Mesothelial cell of epicardium (in vitro differentiated cells): ENCODE measurements around the gene KDM4C. TPM values are rescaled to one million over a fixed set of nuclear protein-coding genes. Genes with fewer than 3 reads are reported as not detected.

Experiments
- DNase-seq, 2 experiments: peaks; one replicate each; pipeline ENCODE4 v3.0.0; 2021; ENCODE audit warnings: low spot score in 2 of 2; ENCODE audit not compliant: unreplicated experiment in 2 of 2
- H3K27ac Mint-ChIP-seq: 2 replicates; pipeline ENCODE4 v1.8.0; 2021; ENCODE audit warnings: mixed read lengths
- H3K27me3 Mint-ChIP-seq: 2 replicates; pipeline ENCODE4 v1.8.0; 2021; ENCODE audit warnings: low read depth, mixed read lengths
- H3K36me3 Mint-ChIP-seq: 2 replicates; pipeline ENCODE4 v1.8.0; 2021; ENCODE audit warnings: mixed read lengths
- H3K4me1 Mint-ChIP-seq: 2 replicates; pipeline ENCODE4 v1.8.0; 2021; ENCODE audit warnings: mixed read lengths
- H3K4me3 Mint-ChIP-seq: 2 replicates; pipeline ENCODE4 v1.8.0; 2021; ENCODE audit warnings: mild to moderate bottlenecking, moderate library complexity, mixed read lengths
- H3K9me3 Mint-ChIP-seq: 2 replicates; pipeline ENCODE4 v1.8.0; 2021; ENCODE audit warnings: mixed read lengths
- total RNA-seq: library from RNA; stranded (reverse); gene quantifications from 3 replicates; pipeline ENCODE4 v1.2.1, GENCODE V29; 2021
- TF ChIP-seq, protein P1 (sequence below): fragments of 200-600 bp; sonication (generic); IDR thresholded peaks from one replicate; pipeline ENCODE4 v1.5.0; 2021; ENCODE audit warnings: antibody characterized with exemption; ENCODE audit not compliant: unreplicated experiment

The KDM4C gene
- total RNA-seq, 1 donor from 2014 or later, result 25.4 TPM

DNA sequence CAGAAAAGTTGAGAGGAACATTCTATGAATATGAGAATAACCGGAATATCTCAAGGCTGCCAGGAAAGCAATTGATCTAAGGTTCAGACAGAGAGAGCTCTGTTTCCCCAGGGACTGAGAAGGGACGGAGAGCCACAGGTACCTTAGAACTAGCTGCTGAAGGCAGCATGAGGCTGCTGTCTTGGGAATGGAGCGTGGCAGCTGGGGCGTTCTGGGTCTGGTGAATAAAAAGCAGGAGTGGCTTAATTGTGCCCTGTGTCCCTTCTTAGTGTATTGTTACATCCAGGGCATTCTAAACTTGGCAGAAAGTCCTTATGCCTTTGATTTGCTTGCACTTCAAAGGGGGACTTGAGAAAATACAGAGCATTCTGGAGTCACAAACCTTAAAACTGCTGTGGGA, 434.5 kb downstream of the KDM4C start:
- Mint-ChIP-seq H3K36me3 (peaks cover 8% of the 10 kb centered on the region), H3K27ac (no peak overlapping the region), H3K9me3 (peaks cover 25% of the 10 kb centered on the region), H3K4me3 (no peak overlapping the region), H3K4me1 (no peaks in the 10 kb centered on the region), H3K27me3 (peaks cover 10% of the 10 kb centered on the region)
- no peak for DNase-seq
- TF ChIP-seq, protein P1, sequence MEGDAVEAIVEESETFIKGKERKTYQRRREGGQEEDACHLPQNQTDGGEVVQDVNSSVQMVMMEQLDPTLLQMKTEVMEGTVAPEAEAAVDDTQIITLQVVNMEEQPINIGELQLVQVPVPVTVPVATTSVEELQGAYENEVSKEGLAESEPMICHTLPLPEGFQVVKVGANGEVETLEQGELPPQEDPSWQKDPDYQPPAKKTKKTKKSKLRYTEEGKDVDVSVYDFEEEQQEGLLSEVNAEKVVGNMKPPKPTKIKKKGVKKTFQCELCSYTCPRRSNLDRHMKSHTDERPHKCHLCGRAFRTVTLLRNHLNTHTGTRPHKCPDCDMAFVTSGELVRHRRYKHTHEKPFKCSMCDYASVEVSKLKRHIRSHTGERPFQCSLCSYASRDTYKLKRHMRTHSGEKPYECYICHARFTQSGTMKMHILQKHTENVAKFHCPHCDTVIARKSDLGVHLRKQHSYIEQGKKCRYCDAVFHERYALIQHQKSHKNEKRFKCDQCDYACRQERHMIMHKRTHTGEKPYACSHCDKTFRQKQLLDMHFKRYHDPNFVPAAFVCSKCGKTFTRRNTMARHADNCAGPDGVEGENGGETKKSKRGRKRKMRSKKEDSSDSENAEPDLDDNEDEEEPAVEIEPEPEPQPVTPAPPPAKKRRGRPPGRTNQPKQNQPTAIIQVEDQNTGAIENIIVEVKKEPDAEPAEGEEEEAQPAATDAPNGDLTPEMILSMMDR, result no peak

DNA sequence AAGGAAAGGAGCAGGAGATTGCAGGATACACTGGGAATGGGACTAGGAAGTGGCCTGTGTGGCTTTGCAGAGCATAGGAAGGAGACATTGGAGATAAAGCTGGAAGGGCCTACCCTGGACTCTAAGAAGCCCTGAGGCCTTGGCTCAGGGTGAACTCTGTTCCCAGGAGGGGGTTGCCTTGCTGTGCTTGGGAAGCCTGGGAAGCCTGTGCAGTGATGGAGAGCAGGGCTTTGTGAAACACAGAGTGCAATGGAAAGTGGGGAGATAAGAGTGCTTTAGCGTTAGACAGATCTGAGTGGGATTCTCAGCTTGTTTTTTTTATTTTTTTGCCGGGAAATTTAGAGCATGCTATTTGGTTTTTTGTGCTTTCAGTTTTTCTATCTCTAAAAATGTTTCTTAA, 437.8 kb downstream of the KDM4C start:
- peaks cover 10% of the 10 kb centered on the region for H3K9me3 Mint-ChIP-seq
- no peak for DNase-seq
- H3K4me3 Mint-ChIP-seq, result no peak overlapping the region
- H3K27me3 Mint-ChIP-seq, result peaks cover 10% of the 10 kb centered on the region
- TF ChIP-seq, protein P1, result no peak
- no peaks in the 10 kb centered on the region for H3K4me1 Mint-ChIP-seq
- H3K27ac Mint-ChIP-seq, result no peak overlapping the region
- H3K36me3 Mint-ChIP-seq, result peaks cover 3% of the 10 kb centered on the region

DNA sequence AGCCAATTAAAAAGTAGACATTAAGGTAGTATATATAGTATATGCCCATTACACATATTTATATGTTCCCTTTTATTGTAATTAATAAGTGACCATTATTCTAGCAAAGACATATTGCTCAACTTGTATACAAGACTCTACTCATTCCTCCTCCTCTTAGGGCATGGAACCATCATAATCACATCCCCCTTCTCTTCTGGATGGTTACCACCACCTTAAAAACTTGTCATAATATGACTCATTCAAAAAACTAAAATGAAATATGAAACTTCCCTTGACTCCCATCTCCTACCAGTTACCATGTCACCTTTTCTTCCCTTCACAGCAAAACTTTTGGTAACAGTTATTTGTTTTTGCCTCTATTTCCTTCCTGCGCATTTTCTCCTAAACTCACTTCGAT, 438.7 kb downstream of the KDM4C start:
- DNase-seq, result no peak
- H3K36me3 Mint-ChIP-seq, result no peaks in the 10 kb centered on the region
- TF ChIP-seq, protein P1, result no peak
- H3K27ac Mint-ChIP-seq, result no peak overlapping the region
- peaks cover 11% of the 10 kb centered on the region for H3K27me3 Mint-ChIP-seq
- H3K9me3 Mint-ChIP-seq, result peaks cover 4% of the 10 kb centered on the region
- H3K4me1 Mint-ChIP-seq, result no peaks in the 10 kb centered on the region
- no peak overlapping the region for H3K4me3 Mint-ChIP-seq

DNA sequence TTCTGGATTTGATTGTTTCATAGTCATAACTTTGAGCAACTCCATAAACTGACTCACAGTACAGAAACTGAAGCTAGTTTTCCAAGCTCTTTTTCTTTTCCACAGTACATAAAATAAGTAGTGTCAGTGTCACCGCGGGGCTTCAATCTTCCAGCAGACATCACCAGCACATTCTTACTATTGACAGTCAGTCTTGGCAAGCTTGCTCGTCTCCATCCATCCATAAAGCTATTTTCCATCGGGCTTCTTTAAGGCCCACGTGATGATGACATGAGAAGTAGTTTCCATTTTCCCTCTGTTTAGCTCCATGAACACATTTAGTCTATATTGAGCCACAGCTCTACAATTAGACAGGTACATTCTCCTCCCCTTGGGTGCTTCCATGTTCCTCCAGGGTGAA, 443.4 kb downstream of the KDM4C start:
- no peak for DNase-seq
- Mint-ChIP-seq H3K4me1 (no peaks in the 10 kb centered on the region), H3K27ac (no peak overlapping the region), H3K9me3 (peaks cover 6% of the 10 kb centered on the region), H3K4me3 (no peak overlapping the region), H3K36me3 (no peaks in the 10 kb centered on the region), H3K27me3 (peaks cover 9% of the 10 kb centered on the region)
- TF ChIP-seq, protein P1, result no peak

DNA sequence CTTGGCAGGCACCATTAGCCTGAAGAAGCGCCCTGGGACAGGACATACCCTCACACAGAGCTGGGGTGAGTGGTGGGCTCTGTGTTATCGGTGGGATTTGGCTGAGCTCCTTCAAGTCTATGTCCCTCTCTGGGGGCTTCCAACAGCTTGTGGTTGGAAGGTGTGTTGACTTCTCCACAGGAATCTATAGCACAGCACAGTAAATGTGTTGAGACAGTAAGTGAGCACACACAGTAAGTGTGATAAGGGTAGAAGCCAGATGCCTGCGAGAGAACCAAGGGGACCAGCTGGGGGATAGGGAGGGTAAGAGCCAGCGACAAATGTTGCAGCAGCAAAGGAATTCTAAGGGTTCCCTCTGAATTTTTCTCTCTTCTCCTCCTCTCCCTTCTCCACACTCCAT, 448.0 kb downstream of the KDM4C start:
- Mint-ChIP-seq H3K4me1 (no peaks in the 10 kb centered on the region), H3K27ac (no peak overlapping the region)
- no peak for DNase-seq

More for the DNA sequence above, 448.0 kb downstream of the KDM4C start:
- H3K36me3 Mint-ChIP-seq, result no peaks in the 10 kb centered on the region
- TF ChIP-seq, protein P1, result no peak
- peaks cover 4% of the 10 kb centered on the region for H3K27me3 Mint-ChIP-seq
- peaks cover 6% of the 10 kb centered on the region for H3K9me3 Mint-ChIP-seq
- H3K4me3 Mint-ChIP-seq, result no peak overlapping the region
